AG04450 (cell line): Measurements from ENCODE around the gene EFCAB14. TPM values are rescaled to one million over a fixed set of nuclear protein-coding genes. Genes with fewer than 3 reads are reported as not detected.
"Not testable (repeated sequence)": the region's sequence is repeated elsewhere in the genome, so short reads cannot be mapped to it uniquely, and the experiment has no call there.

Source experiments
- CTCF ChIA-PET: fragments of 300-600, 350-600 bp; formaldehyde crosslinking; extraction: SDS; loops from one replicate; lab custom pipeline; 2022; ENCODE audit warnings: antibody characterized with exemption, inconsistent platforms; lab: Charles Lee
- POLR2A ChIA-PET: fragments of 350-600 bp; formaldehyde crosslinking; extraction: SDS; loops from one replicate; lab custom pipeline; 2021; ENCODE audit warnings: antibody characterized with exemption, inconsistent platforms; lab: Yijun Ruan, JAX
- DNase-seq: peaks from one replicate; pipeline ENCODE4 v3.0.0-alpha.2; 2011; ENCODE audit warnings: low read depth, low spot score
- H3K27ac ChIP-seq: one replicate; pipeline ENCODE4 v1.5.1; 2012; ENCODE audit warnings: low read depth, low read length, control low read depth
- H3K27me3 ChIP-seq: one replicate; pipeline ENCODE4 v1.6.0; 2012; ENCODE audit warnings: low read length; ENCODE audit not compliant: control insufficient read depth, insufficient read depth
- H3K4me3 ChIP-seq: 2 replicates; pipeline ENCODE4 v1.5.1; 2011; ENCODE audit warnings: mild to moderate bottlenecking, low read depth, low read length, control low read depth
- H3K9me3 ChIP-seq: 2 replicates; pipeline ENCODE4 v1.5.1; 2012; ENCODE audit warnings: low read length; ENCODE audit not compliant: control insufficient read depth, insufficient read depth
- CTCF ChIP-seq: IDR thresholded peaks from 2 replicates; pipeline ENCODE4 v1.5.1; 2011; ENCODE audit warnings: low read depth, low read length, control low read depth, inconsistent platforms
- polyA plus RNA-seq: library from polyadenylated mRNA; depleted of rRNA; stranded (reverse); fragments of >200 nt; gene quantifications from 2 replicates; pipeline ENCODE4 v1.2.3, GENCODE V29; 2011

The EFCAB14 gene
- polyA plus RNA-seq, 1 experiment, result 69.9 TPM

GRCh38 chr1:46659307-46659870 is 59.5 kb downstream of the EFCAB14 start:
- no peak for TF ChIP-seq CTCF
- no peak overlapping the region for H3K4me3 ChIP-seq
- POLR2A ChIA-PET, result no interaction called here
- H3K27ac ChIP-seq, result no peak overlapping the region
- H3K9me3 ChIP-seq, result no peaks in the 10 kb centered on the region
- no peak for DNase-seq
- no peaks in the 10 kb centered on the region for H3K27me3 ChIP-seq
- CTCF ChIA-PET, result no interaction called here

DNA sequence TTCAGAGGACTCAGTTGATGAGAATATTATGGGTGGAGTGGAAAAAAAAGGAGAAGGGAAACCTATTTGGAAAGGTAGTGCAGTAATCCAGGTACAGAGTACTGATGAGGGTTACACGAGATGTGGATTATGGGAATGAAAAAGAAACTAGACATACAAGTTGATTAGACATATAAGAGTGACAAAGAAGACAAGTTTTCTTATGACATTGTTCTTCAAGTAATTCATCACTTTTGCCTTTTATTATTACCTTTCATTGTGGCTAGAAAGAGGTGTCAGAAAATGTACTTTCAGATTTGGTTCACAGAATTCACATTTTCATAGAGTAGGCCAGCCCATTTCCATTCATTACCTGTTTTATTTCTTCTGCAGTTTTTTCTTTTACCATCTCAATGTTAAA is 61.1 kb downstream of the EFCAB14 start:
- ChIA-PET POLR2A (no interaction called here), CTCF (interaction anchor here (0.7 kb wide), 1 partner anchor 211 kb away, joined by 3 read pairs; no protein-coding TSS in a partner anchor)

GRCh38 chr1:46656643-46657042 is 62.3 kb downstream of the EFCAB14 start:
- no peak for TF ChIP-seq CTCF
- POLR2A ChIA-PET, result no interaction called here
- no peaks in the 10 kb centered on the region for H3K9me3 ChIP-seq
- H3K4me3 ChIP-seq, result no peak overlapping the region
- no peaks in the 10 kb centered on the region for H3K27me3 ChIP-seq
- no peak for DNase-seq
- H3K27ac ChIP-seq, result no peak overlapping the region
- CTCF ChIA-PET, result no interaction called here

More for the DNA sequence above, 61.1 kb downstream of the EFCAB14 start:
- Histone ChIP-seq H3K27ac (no peak overlapping the region), H3K4me3 (no peak overlapping the region), H3K9me3 (no peaks in the 10 kb centered on the region), H3K27me3 (no peaks in the 10 kb centered on the region)
- TF ChIP-seq CTCF, result no peak
- no peak for DNase-seq

DNA sequence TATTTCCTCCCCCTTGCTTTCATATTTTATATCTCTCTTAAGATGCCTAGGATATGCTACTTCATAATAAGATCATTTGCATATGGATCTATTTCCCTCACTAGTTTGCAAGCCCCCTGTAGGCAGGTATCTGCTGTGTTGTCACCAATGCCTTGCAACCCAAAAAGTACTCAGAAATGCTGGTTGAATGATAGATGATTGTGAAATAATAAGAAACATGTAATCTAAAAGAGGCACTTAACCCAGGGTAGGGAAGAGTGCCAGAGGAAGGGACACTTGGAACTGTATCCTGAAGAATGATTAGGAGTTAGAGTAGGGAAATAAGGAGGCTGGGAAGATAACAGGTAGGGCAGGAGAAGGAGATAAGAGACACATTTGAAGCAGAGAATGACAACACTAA is 63.1 kb downstream of the EFCAB14 start:
- TF ChIP-seq CTCF, result no peak
- CTCF ChIA-PET, result interaction anchor here (0.5 kb wide), 1 partner anchor 89 kb away, joined by 4 read pairs; no protein-coding TSS in a partner anchor
- no peaks in the 10 kb centered on the region for H3K27me3 ChIP-seq
- no peak overlapping the region for H3K4me3 ChIP-seq
- H3K27ac ChIP-seq, result no peak overlapping the region
- no peaks in the 10 kb centered on the region for H3K9me3 ChIP-seq
- POLR2A ChIA-PET, result no interaction called here
- DNase-seq, result no peak

DNA sequence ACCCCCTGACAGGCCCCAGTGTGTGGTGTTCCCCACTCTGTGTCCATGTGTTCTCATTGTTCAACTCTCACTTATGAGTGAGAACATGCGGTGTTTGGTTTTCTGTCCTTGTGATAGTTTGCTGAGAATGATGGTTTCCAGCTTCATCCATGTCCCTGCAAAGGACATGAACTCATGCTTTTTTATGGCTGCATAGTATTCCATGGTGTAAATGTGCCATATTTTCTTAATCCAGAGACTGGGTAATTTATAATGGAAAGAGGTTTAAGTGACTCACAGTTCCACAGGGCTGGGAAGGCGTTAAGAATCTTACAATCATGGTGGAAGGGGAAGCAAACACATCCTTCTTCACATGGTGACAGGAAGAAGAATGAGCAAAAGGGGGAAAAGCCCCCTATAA is 64.2 kb downstream of the EFCAB14 start:
- DNase-seq, H3K27ac ChIP-seq, H3K9me3 ChIP-seq, H3K27me3 ChIP-seq, POLR2A ChIA-PET, H3K4me3 ChIP-seq: not testable (repeated sequence)
- CTCF ChIA-PET, result interaction anchor here (0.6 kb wide), 1 partner anchor 17 kb away, joined by 6 read pairs; no protein-coding TSS in a partner anchor
